ENCODE results near the gene KDELR3.

The KDELR3 gene

GRCh38 chr22:38453066-38453672, 14.7 kb upstream of the KDELR3 start:
- no peak for DNase-seq (ENCODE audit: extremely low read depth, low read depth)
- TF ChIP-seq CTCF (IDR thresholded peaks at IDR 0.05; ENCODE audit: low read depth, low read length): no peak

- DNase-seq (ENCODE audit: extremely low read depth, low read depth): no peak
- no peak for TF ChIP-seq CTCF (IDR thresholded peaks at IDR 0.05; ENCODE audit: low read depth, low read length)
These were observed 13.9 kb upstream of the KDELR3 start for GRCh38 chr22:38453996-38454352.

GRCh38 chr22:38454353-38455075, 13.4 kb upstream of the KDELR3 start:
- DNase-seq (ENCODE audit: extremely low read depth, low read depth): no peak
- TF ChIP-seq CTCF (IDR thresholded peaks at IDR 0.05; ENCODE audit: low read depth, low read length): no peak

GRCh38 chr22:38455076-38455529, 12.8 kb upstream of the KDELR3 start, which contains the start of gene KCNJ4:
KCNJ4 (minus strand) TSS chr22:38455199; CDS start chr22:38428132, 27,067 bp downstream.
- no peak for TF ChIP-seq CTCF (IDR thresholded peaks at IDR 0.05; ENCODE audit: low read depth, low read length)

GRCh38 chr22:38455530-38456271, 12.2 kb upstream of the KDELR3 start:
- TF ChIP-seq CTCF (IDR thresholded peaks at IDR 0.05; ENCODE audit: low read depth, low read length): no peak
- DNase-seq (ENCODE audit: extremely low read depth, low read depth): no peak

More at GRCh38 chr22:38455076-38455529, 12.8 kb upstream of the KDELR3 start, which contains the start of gene KCNJ4:
- no peak for DNase-seq (ENCODE audit: extremely low read depth, low read depth)

- no peak for TF ChIP-seq CTCF (IDR thresholded peaks at IDR 0.05; ENCODE audit: low read depth, low read length)
- DNase-seq (ENCODE audit: extremely low read depth, low read depth): no peak
These were observed 11.5 kb upstream of the KDELR3 start for GRCh38 chr22:38456272-38456835.

Measured in AG09319 (cell line).